ENCODE measurements around the gene STK33.
A peak's percentile ranks its signal among the peaks of the same experiment; 100 is the strongest.

Gene STK33

GRCh38 chr11:8610532-8611116 is 16.6 kb upstream of the STK33 start:
- Histone ChIP-seq H3K4me2 (ENCODE audit: insufficient read depth, low read length) (no peak overlapping the region), H3K4me1 (ENCODE audit: insufficient read depth, low read length) (no peaks in the 10 kb centered on the region), H3K27ac (ENCODE audit: low read length) (no peak overlapping the region), H3K4me3 (ENCODE audit: low read depth in 1 of 2, low read length in 2 of 2) (no peak overlapping the region), H4K20me1 (ENCODE audit: insufficient read depth, low read length) (no peaks in the 10 kb centered on the region), H2AFZ (ENCODE audit: low read depth, low read length) (no peak overlapping the region), H3K36me3 (ENCODE audit: insufficient read depth, low read length) (no peaks in the 10 kb centered on the region), H3K9me3 (ENCODE audit: insufficient read depth, low read length, severe bottlenecking) (no peaks in the 10 kb centered on the region), H3K79me2 (ENCODE audit: insufficient read depth, low read length) (no peaks in the 10 kb centered on the region), H3K9ac (ENCODE audit: low read depth, low read length) (no peak overlapping the region), H3K27me3 (ENCODE audit: insufficient read depth, low read length, poor library complexity) (peaks cover 7% of the 10 kb centered on the region)
- TF ChIP-seq EZH2 (IDR thresholded peaks at IDR 0.05; ENCODE audit: borderline replicate concordance, low read depth, low read length, severe bottlenecking) (no peak), CTCF (IDR thresholded peaks at IDR 0.05; ENCODE audit: borderline replicate concordance, extremely low read depth, low read length, poor library complexity, severe bottlenecking) (no peak)
- peak; percentile 64; the same call in 2 of the 3 replicates for ATAC-seq (ENCODE audit: insufficient read depth, low read depth)
- peak; percentile 46 for DNase-seq

- no peaks in the 10 kb centered on the region for H3K4me1 ChIP-seq (ENCODE audit: insufficient read depth, low read length)
- ATAC-seq (ENCODE audit: insufficient read depth, low read depth) (no peak), DNase-seq (no peak)
- no peak overlapping the region for H3K4me3 ChIP-seq (ENCODE audit: low read depth in 1 of 2, low read length in 2 of 2)
- no peaks in the 10 kb centered on the region for H3K9me3 ChIP-seq (ENCODE audit: insufficient read depth, low read length, severe bottlenecking)
- H4K20me1 ChIP-seq (ENCODE audit: insufficient read depth, low read length): no peaks in the 10 kb centered on the region
- no peaks in the 10 kb centered on the region for H3K36me3 ChIP-seq (ENCODE audit: insufficient read depth, low read length)
- H2AFZ ChIP-seq (ENCODE audit: low read depth, low read length): no peak overlapping the region
- no peak overlapping the region for H3K9ac ChIP-seq (ENCODE audit: low read depth, low read length)
- H3K27ac ChIP-seq (ENCODE audit: low read length): no peak overlapping the region
- H3K79me2 ChIP-seq (ENCODE audit: insufficient read depth, low read length): no peaks in the 10 kb centered on the region
- no peak overlapping the region for H3K4me2 ChIP-seq (ENCODE audit: insufficient read depth, low read length)
- H3K27me3 ChIP-seq (ENCODE audit: insufficient read depth, low read length, poor library complexity): peaks cover 21% of the 10 kb centered on the region
- TF ChIP-seq CTCF (IDR thresholded peaks at IDR 0.05; ENCODE audit: borderline replicate concordance, extremely low read depth, low read length, poor library complexity, severe bottlenecking) (no peak), EZH2 (IDR thresholded peaks at IDR 0.05; ENCODE audit: borderline replicate concordance, low read depth, low read length, severe bottlenecking) (no peak)
Observed at GRCh38 chr11:8608652-8609051, 14.6 kb upstream of the STK33 start.

GRCh38 chr11:8605971-8606563 is 12.0 kb upstream of the STK33 start:
- DNase-seq: no peak
- Histone ChIP-seq H3K27ac (ENCODE audit: low read length) (no peak overlapping the region), H3K79me2 (ENCODE audit: insufficient read depth, low read length) (no peaks in the 10 kb centered on the region), H3K4me1 (ENCODE audit: insufficient read depth, low read length) (no peaks in the 10 kb centered on the region), H3K9me3 (ENCODE audit: insufficient read depth, low read length, severe bottlenecking) (no peaks in the 10 kb centered on the region), H4K20me1 (ENCODE audit: insufficient read depth, low read length) (no peaks in the 10 kb centered on the region), H3K27me3 (ENCODE audit: insufficient read depth, low read length, poor library complexity) (peaks cover 25% of the 10 kb centered on the region), H3K9ac (ENCODE audit: low read depth, low read length) (no peak overlapping the region), H3K4me3 (ENCODE audit: low read depth in 1 of 2, low read length in 2 of 2) (no peak overlapping the region), H3K4me2 (ENCODE audit: insufficient read depth, low read length) (no peak overlapping the region), H2AFZ (ENCODE audit: low read depth, low read length) (no peak overlapping the region), H3K36me3 (ENCODE audit: insufficient read depth, low read length) (no peaks in the 10 kb centered on the region)
- ATAC-seq (ENCODE audit: insufficient read depth, low read depth): no peak
- no peak for TF ChIP-seq CTCF (IDR thresholded peaks at IDR 0.05; ENCODE audit: borderline replicate concordance, extremely low read depth, low read length, poor library complexity, severe bottlenecking)
- no peak for TF ChIP-seq EZH2 (IDR thresholded peaks at IDR 0.05; ENCODE audit: borderline replicate concordance, low read depth, low read length, severe bottlenecking)
